GM12874 (cell line): Measurements from ENCODE around the gene MYH15.

ENCODE experiments used
- TF ChIP-seq, protein P1 (sequence below): IDR thresholded peaks from 2 replicates; pipeline ENCODE4 v1.5.1; 2011; ENCODE audit warnings: low read depth, mild to moderate bottlenecking, control low read depth, low read length, moderate library complexity; ENCODE audit not compliant: insufficient read depth

MYH15 gene

DNA sequence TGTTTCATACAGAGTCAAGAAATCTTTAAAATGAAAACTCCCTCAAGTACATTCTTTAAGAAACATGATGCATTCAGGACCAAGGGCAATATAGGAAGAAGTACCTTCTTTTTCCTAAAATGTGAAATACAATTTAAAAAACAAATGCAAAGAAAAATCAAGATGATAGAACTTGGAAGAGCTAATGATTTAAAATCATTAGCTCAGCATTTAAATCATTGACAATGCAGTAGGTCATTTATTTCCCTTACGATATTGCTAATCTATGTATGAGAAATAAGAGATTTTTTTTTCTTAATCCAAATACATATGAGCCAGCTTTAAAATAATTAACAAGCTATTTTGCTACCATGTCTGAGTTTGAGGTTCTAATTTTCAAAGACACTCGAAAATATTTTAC, 108.6 kb downstream of the MYH15 start:
- TF ChIP-seq, protein P1, sequence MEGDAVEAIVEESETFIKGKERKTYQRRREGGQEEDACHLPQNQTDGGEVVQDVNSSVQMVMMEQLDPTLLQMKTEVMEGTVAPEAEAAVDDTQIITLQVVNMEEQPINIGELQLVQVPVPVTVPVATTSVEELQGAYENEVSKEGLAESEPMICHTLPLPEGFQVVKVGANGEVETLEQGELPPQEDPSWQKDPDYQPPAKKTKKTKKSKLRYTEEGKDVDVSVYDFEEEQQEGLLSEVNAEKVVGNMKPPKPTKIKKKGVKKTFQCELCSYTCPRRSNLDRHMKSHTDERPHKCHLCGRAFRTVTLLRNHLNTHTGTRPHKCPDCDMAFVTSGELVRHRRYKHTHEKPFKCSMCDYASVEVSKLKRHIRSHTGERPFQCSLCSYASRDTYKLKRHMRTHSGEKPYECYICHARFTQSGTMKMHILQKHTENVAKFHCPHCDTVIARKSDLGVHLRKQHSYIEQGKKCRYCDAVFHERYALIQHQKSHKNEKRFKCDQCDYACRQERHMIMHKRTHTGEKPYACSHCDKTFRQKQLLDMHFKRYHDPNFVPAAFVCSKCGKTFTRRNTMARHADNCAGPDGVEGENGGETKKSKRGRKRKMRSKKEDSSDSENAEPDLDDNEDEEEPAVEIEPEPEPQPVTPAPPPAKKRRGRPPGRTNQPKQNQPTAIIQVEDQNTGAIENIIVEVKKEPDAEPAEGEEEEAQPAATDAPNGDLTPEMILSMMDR: no peak

DNA sequence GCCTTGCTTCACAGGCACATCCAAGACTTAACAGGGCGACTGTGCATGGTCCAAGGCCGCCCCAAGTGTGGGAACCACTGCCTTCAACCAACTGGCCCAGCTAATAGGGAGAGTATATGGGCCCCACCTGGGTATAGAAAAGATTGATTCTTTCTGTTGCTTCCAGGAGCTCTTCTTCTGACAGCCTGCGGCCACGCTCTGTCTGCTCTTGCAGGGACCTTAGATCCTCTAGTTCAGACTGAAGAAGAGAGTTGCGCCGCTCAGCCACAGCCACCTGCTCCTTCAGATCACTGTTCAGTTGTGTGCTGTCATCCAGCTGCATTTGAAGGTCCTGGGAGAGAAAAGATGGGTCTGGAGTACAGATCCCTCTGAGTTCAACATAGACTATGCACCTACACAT, 111.9 kb downstream of the MYH15 start:
- TF ChIP-seq, protein P1: no peak

- TF ChIP-seq, protein P1: no peak
Measured at GRCh38 chr3:108396336-108396735, 114.1 kb downstream of the MYH15 start.

DNA sequence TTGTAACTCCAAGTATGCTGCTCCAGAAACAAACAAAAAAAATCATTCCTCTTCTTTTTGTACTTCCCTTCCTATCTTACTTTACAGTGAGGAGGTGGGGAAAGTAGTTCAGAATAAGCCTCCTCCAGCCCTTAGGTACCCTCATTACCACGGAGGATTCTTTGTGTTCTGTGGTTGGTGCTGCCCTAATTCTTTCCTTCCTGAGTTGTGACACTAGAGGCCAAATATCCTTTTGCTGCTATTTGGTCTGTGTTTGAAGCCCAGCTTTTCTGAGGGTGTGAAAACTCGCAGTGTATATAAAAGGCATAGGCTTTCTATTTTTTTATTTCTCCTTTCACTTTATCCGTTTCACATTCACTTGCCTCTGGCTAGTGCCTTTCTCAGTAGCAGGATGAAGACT, 115.8 kb downstream of the MYH15 start:
- TF ChIP-seq, protein P1: no peak

DNA sequence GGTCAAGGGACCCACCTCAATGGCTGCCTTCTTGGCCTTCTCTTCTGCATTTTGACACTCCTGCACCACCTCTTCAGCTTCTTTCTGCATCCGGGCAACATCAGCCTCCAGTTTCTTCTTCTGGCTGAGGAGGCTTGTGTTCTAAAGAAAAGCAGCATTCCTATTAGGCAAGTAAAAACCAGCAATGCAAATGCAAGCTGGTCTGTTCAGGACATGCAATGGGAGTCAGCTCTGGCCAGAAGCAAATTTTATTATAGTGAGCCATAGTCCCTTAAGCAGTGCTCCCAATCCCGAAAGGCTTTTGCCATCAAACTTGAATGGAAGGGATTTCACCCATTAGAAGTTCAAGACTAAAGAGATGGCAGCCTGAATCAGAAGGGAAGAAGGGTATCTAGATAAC, 116.4 kb downstream of the MYH15 start:
- TF ChIP-seq, protein P1: no peak

GRCh38 chr3:108393128-108393900, 117.1 kb downstream of the MYH15 start:
- TF ChIP-seq, protein P1: no peak

- TF ChIP-seq, protein P1: no peak
Measured at GRCh38 chr3:108391917-108392593, 118.3 kb downstream of the MYH15 start.
